IMR-90 (cell line): ENCODE measurements around the gene EYS.

Experiments
- MAZ ChIP-seq: IDR thresholded peaks from 2 replicates; pipeline ENCODE4 v1.6.1; 2012; ENCODE audit warnings: low read depth, mild to moderate bottlenecking, low read length, improper control_type of control experiment, moderate library complexity, borderline replicate concordance
- RFX5 ChIP-seq: IDR thresholded peaks from 2 replicates; pipeline ENCODE4 v1.8.0; 2012; ENCODE audit warnings: low read depth, mild to moderate bottlenecking, low read length, moderate library complexity
- TF ChIP-seq, protein P1 (sequence below): conservative IDR thresholded peaks from 2 replicates; pipeline ENCODE4 v1.5.1; 2012; ENCODE audit warnings: mild to moderate bottlenecking, low read depth, low read length, improper control_type of control experiment
- TF ChIP-seq, protein P2 (sequence below): fragments of 150-350 bp; IDR thresholded peaks from 2 replicates; pipeline ENCODE4 v1.6.1; 2017; ENCODE audit warnings: mild to moderate bottlenecking, antibody characterized with exemption, low read length, low read depth

DNA sequence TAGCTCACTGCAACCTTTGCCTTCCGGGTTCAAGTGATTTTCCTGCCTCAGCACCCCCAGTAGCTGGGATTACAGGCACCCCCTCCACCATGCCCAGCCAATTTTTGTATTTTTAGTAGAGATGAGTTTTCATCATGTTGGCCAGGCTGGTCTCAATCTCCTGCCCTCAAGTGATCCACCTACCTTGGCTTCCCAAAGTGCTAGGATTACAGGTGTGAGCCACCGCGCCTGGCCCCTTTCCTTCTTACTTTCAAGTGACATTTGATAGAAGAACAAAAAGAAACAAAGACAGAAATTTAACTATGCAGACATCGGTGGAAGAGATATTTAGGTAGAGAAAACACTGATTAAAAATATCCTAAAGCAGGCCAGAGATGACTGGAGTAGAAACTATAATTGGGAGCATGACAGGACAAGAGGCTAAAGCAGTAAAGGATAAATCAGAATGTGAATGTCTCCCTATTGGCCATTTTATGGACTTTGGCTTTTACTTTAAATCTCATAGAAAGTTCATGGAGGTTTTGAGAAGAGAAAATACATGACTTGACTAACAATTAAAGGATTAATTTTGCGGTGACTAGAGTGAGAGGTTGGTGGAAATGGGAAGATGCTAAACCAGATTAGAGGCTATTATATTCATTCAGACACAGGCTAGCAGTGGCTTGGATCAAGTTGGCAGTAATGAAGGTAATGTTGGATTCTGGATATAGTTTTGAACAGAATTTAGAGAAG is 2.2 kb upstream of the EYS start:
- TF ChIP-seq, protein P1, sequence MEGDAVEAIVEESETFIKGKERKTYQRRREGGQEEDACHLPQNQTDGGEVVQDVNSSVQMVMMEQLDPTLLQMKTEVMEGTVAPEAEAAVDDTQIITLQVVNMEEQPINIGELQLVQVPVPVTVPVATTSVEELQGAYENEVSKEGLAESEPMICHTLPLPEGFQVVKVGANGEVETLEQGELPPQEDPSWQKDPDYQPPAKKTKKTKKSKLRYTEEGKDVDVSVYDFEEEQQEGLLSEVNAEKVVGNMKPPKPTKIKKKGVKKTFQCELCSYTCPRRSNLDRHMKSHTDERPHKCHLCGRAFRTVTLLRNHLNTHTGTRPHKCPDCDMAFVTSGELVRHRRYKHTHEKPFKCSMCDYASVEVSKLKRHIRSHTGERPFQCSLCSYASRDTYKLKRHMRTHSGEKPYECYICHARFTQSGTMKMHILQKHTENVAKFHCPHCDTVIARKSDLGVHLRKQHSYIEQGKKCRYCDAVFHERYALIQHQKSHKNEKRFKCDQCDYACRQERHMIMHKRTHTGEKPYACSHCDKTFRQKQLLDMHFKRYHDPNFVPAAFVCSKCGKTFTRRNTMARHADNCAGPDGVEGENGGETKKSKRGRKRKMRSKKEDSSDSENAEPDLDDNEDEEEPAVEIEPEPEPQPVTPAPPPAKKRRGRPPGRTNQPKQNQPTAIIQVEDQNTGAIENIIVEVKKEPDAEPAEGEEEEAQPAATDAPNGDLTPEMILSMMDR, result no peak
- TF ChIP-seq RFX5, result no peak
- TF ChIP-seq MAZ, result no peak
- TF ChIP-seq, protein P2, sequence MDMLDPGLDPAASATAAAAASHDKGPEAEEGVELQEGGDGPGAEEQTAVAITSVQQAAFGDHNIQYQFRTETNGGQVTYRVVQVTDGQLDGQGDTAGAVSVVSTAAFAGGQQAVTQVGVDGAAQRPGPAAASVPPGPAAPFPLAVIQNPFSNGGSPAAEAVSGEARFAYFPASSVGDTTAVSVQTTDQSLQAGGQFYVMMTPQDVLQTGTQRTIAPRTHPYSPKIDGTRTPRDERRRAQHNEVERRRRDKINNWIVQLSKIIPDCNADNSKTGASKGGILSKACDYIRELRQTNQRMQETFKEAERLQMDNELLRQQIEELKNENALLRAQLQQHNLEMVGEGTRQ, result no peak
